Measurements from ENCODE around the gene ST3GAL3. TPM values are rescaled to one million over a fixed set of nuclear protein-coding genes. Genes with fewer than 3 reads are reported as not detected.

ST3GAL3 gene
- total RNA-seq, 1 experiment from 2014 or later, result 8.3 TPM

DNA sequence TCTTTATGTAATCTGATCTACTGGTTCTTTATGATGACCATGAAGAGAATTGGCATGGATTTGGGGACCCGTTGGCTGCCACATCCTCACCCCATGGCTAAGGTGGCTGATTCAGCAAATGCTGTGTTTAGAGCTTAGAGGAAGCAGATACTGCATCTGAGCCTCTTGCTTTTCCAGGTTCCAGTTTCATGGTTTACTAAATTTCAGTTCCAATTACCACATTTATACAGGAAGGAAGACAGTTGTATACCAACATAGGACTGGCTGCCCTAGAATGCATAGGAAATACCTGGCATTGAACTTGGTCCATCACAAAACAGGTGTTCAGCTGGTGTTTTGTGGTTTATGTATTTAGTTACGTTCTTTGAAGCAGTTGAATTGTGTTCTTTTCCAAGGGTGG is 107.1 kb downstream of the ST3GAL3 start:
- H3K36me3 Mint-ChIP-seq (ENCODE audit: insufficient read depth in 1 of 3, low read depth in 3 of 3), result peaks cover 19 to 26% (median 25%) of the 10 kb centered on the region in 3 experiments; a peak in 6 of 7 replicates
- H3K4me3 Mint-ChIP-seq, result no peak overlapping the region
- no peak overlapping the region for H3K4ac ChIP-seq (ENCODE audit: low read depth, low read length)
- no peak overlapping the region for H3K9ac ChIP-seq (ENCODE audit: extremely low read depth, insufficient read length, low read length)
- H3K56ac ChIP-seq (ENCODE audit: insufficient read length, low read depth, low read length), result no peak overlapping the region
- peaks cover 12 to 14% of the 10 kb centered on the region in 2 experiments; a peak in 3 of 5 replicates for H3K9me3 Mint-ChIP-seq
- H4K8ac ChIP-seq (replicated peaks; ENCODE audit: insufficient read length, low read depth, low read length), result no peak overlapping the region
- no peaks in the 10 kb centered on the region for H4K20me1 ChIP-seq (ENCODE audit: control insufficient read depth, insufficient read depth, insufficient read length)
- H3K23ac ChIP-seq (ENCODE audit: insufficient read length, low read depth, low read length), result no peak overlapping the region
- no peak overlapping the region for H4K91ac ChIP-seq (ENCODE audit: insufficient read length, low read depth, low read length)
- TF ChIP-seq, protein P1, sequence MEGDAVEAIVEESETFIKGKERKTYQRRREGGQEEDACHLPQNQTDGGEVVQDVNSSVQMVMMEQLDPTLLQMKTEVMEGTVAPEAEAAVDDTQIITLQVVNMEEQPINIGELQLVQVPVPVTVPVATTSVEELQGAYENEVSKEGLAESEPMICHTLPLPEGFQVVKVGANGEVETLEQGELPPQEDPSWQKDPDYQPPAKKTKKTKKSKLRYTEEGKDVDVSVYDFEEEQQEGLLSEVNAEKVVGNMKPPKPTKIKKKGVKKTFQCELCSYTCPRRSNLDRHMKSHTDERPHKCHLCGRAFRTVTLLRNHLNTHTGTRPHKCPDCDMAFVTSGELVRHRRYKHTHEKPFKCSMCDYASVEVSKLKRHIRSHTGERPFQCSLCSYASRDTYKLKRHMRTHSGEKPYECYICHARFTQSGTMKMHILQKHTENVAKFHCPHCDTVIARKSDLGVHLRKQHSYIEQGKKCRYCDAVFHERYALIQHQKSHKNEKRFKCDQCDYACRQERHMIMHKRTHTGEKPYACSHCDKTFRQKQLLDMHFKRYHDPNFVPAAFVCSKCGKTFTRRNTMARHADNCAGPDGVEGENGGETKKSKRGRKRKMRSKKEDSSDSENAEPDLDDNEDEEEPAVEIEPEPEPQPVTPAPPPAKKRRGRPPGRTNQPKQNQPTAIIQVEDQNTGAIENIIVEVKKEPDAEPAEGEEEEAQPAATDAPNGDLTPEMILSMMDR (conservative IDR thresholded peaks at IDR 0.05), result no peak
- H2AFZ ChIP-seq (ENCODE audit: low read length), result no peak overlapping the region
- no peaks in the 10 kb centered on the region for H3K27me3 ChIP-seq (ENCODE audit: insufficient read depth, low read length)
- no peak overlapping the region for H3T11ph ChIP-seq (ENCODE audit: low read length)
- peaks cover 7% of the 10 kb centered on the region; the same call in 1 of the 2 replicates for H3K4me1 ChIP-seq (ENCODE audit: insufficient read depth, low read length)
- H2AK5ac ChIP-seq (ENCODE audit: insufficient read length, low read length), result no peak overlapping the region
- no CpG with 5 or more reads among the region's 2 CpGs for WGBS (ENCODE audit: extremely low coverage, insufficient read length, low lambda C conversion rate)
- H3K27me3 Mint-ChIP-seq (ENCODE audit: low read depth), result peaks cover 1% of the 10 kb centered on the region; the same call in 1 of the 2 replicates
- no peaks in the 10 kb centered on the region for H3K9me3 ChIP-seq (ENCODE audit: control insufficient read depth, low read depth, low read length)
- no peaks in the 10 kb centered on the region for H3K23me2 ChIP-seq (ENCODE audit: insufficient read length, low read depth, low read length, poor library complexity, severe bottlenecking)
- peaks cover 24 to 26% of the 10 kb centered on the region in 2 experiments for H3K4me1 Mint-ChIP-seq
- H2BK5ac ChIP-seq (ENCODE audit: insufficient read length, low read length), result no peak overlapping the region
- no peak for DNase-seq
- no peak overlapping the region for H3K4me2 ChIP-seq (ENCODE audit: insufficient read depth, insufficient read length, low read length)
- H2BK15ac ChIP-seq (ENCODE audit: low read depth, low read length), result no peak overlapping the region
- H3K14ac ChIP-seq (ENCODE audit: insufficient read depth, low read length), result no peak overlapping the region
- no peaks in the 10 kb centered on the region for H3K79me1 ChIP-seq (ENCODE audit: insufficient read depth, low read depth, low read length, poor library complexity, severe bottlenecking)
- no peak overlapping the region for H3K18ac ChIP-seq (ENCODE audit: insufficient read length, low read depth, low read length)
- no peak overlapping the region for H4K5ac ChIP-seq (ENCODE audit: insufficient read length, low read depth, low read length)
- no peak overlapping the region for H3K27ac ChIP-seq (ENCODE audit: insufficient read length, low read depth, low read length)
- no peak overlapping the region for H2BK20ac ChIP-seq (ENCODE audit: low read depth, low read length, poor library complexity, severe bottlenecking)
- no peaks in the 10 kb centered on the region for H3K79me2 ChIP-seq (ENCODE audit: insufficient read depth, low read length)
- H2BK120ac ChIP-seq (ENCODE audit: low read depth, low read length, poor library complexity, severe bottlenecking), result no peak overlapping the region
- H2BK12ac ChIP-seq (ENCODE audit: insufficient read length, low read depth, low read length), result no peak overlapping the region
- no peak overlapping the region for H3K27ac Mint-ChIP-seq
